Activated naive CD8-positive, alpha-beta T cell (primary cell): ENCODE results near the gene NECTIN2.
"Not testable (repeated sequence)": the region's sequence is repeated elsewhere in the genome, so short reads cannot be mapped to it uniquely, and the experiment has no call there.

Experiments used
- H3K27ac Mint-ChIP-seq: one replicate; pipeline ENCODE4 v1.8.0; 2021; ENCODE audit warnings: mixed read lengths
- H3K27me3 Mint-ChIP-seq: one replicate; pipeline ENCODE4 v1.8.0; 2021; ENCODE audit warnings: mixed read lengths
- H3K36me3 Mint-ChIP-seq: one replicate; pipeline ENCODE4 v1.8.0; 2021; ENCODE audit warnings: mixed read lengths
- H3K4me1 Mint-ChIP-seq: one replicate; pipeline ENCODE4 v1.8.0; 2021; ENCODE audit warnings: low read depth, mixed read lengths
- H3K4me3 Mint-ChIP-seq: one replicate; pipeline ENCODE4 v1.8.0; 2021; ENCODE audit warnings: mild to moderate bottlenecking, mixed read lengths
- H3K9me3 Mint-ChIP-seq: one replicate; pipeline ENCODE4 v1.8.0; 2021; ENCODE audit warnings: low read depth, mixed read lengths

Gene NECTIN2

DNA sequence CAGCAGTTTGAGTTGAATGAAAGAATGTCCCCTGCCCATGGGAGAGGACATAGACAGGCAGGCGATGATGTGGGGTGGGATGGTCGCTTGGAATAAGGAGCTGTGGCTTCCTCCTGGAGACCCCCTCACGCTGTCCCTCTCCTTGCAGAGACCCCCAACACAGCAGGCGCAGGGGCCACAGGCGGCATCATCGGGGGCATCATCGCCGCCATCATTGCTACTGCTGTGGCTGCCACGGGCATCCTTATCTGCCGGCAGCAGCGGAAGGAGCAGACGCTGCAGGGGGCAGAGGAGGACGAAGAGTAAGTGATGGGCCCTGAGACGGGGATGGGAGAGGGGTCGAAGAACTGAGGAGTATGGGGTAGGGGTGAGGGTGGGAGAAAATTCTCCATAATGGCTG lies 36.0 kb downstream of the NECTIN2 start:
- Mint-ChIP-seq H3K4me3 (no peak overlapping the region), H3K9me3 (no peaks in the 10 kb centered on the region), H3K27me3 (no peaks in the 10 kb centered on the region), H3K36me3 (no peaks in the 10 kb centered on the region), H3K4me1 (peaks cover 4% of the 10 kb centered on the region), H3K27ac (no peak overlapping the region)

DNA sequence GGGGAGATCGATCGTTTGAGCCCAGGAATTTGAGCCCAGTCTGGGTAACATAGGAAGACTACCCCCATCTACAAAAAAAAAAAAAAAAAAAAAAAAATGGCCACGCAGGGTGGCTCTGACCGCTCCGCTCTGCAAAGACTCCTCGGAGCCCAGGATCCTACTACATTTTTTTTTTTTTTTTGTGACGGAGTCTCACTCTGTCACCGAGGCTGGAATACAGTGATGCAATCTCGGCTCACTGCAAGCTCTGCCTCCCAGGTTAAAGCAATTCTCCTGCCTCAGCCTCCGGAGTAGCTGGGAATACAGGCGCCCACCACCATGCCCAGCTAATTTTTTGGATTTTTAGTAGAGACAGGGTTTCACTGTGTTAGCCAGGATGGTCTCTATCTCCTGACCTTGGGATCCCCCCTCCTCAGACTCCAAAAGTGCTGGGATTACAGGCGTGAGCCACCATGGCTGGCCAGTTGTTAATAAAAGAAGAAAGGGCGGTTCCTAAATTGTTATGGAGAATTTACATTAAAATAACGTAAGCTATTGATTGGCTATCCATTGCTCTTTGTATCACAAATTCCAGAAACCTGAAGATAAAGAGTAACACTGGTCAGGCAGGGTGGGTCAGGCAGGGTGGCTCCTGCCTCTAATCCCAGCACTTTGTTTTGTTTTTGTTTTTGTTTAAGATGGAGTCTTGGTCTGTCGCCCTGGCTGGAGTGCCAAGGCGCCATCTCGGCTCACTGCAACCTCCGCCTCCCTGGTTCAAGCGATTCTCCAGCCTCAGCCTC lies 36.7 kb downstream of the NECTIN2 start:
- not testable (repeated sequence) for H3K4me1 Mint-ChIP-seq, H3K9me3 Mint-ChIP-seq, H3K4me3 Mint-ChIP-seq, H3K27ac Mint-ChIP-seq, H3K36me3 Mint-ChIP-seq, H3K27me3 Mint-ChIP-seq

DNA sequence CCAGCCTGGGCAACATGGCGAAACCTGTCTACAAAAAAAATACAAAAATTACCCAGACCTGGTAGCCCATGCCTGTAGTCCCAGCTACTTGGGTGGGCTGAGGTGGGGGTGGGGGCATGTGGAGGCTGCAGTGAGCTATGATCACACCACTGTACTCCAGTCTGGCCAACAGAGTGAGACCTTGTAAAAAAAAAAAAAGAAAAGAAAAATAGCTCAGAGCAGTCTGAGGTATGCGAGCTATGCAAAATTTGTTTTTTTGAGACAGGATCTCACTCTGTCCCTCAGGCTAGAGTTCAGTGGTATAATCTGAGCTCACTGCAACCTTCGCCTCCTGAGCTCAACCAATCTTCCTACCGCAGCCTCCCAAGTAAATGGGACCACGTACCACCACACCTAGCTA lies 37.8 kb downstream of the NECTIN2 start:
- H3K27me3 Mint-ChIP-seq, result no peaks in the 10 kb centered on the region
- H3K9me3 Mint-ChIP-seq, result no peaks in the 10 kb centered on the region
- H3K4me3 Mint-ChIP-seq, result no peak overlapping the region
- H3K27ac Mint-ChIP-seq, result no peak overlapping the region
- H3K4me1 Mint-ChIP-seq, result peaks cover under 1% of the 10 kb centered on the region
- no peaks in the 10 kb centered on the region for H3K36me3 Mint-ChIP-seq

DNA sequence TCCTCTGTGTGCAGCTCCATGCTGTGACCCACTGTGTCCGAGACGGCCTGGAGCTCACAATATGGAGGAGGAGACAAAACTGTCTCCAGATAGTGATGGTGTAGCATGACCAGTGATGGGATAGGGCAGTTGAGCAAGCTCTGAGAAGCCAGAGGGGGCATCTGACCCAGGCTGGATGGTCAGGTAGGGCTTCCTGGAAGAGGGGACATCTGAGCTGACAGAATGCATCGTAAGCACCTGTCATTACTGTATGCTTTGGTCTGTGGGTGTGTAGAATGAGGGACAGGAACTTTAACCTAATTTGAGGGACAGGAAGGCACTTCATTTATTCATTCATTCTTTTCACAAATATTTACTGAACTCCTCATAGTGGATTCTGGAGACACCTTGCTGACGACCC lies 38.5 kb downstream of the NECTIN2 start:
- Mint-ChIP-seq H3K27ac (no peak overlapping the region), H3K36me3 (no peaks in the 10 kb centered on the region), H3K4me1 (peaks cover 3% of the 10 kb centered on the region), H3K27me3 (no peaks in the 10 kb centered on the region), H3K9me3 (no peaks in the 10 kb centered on the region), H3K4me3 (no peak overlapping the region)

DNA sequence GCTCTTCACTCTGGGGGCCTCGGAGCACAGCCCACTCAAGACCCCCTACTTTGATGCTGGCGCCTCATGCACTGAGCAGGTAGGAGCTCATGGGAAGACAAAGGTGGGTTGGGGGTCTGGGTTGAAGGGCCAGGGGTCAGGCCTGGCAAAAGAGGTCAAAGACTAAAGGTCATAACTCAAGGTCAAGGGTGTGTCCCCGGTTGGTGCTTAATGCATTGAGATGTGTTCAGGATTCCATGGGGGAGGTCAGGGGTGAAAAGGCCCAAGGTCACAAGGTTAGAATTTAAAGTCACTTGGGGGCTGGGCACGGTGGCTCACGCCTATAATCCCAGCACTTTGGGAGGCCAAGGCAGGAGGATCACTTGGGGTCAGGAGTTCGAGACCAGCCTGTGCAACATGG lies 40.0 kb downstream of the NECTIN2 start:
- Mint-ChIP-seq H3K36me3 (no peaks in the 10 kb centered on the region), H3K27me3 (no peaks in the 10 kb centered on the region), H3K4me1 (peaks cover 9% of the 10 kb centered on the region), H3K4me3 (no peak overlapping the region), H3K27ac (no peak overlapping the region), H3K9me3 (no peaks in the 10 kb centered on the region)

DNA sequence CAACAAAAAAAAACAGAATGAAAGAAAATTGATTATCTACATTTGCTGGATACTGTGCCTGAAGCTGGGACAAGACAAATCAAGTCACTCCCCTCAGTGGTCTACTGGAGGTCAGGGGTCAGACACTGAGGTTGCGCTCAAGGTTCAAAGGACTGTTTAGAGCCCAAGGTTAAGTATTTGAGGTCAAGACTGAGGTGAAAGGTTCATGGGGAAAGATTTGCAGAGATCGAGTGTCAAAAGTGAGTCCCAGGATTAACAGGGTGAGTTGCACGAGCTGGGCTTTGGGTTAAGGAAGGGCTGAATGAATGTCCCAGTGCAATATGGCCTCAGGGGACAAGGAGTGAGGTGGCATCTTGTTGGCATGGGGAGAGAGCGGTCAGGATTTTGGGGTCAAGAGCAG lies 41.6 kb downstream of the NECTIN2 start:
- Mint-ChIP-seq H3K27ac (no peak overlapping the region), H3K36me3 (peaks cover 5% of the 10 kb centered on the region), H3K9me3 (no peaks in the 10 kb centered on the region), H3K4me3 (no peak overlapping the region), H3K27me3 (no peaks in the 10 kb centered on the region), H3K4me1 (peaks cover 18% of the 10 kb centered on the region)

DNA sequence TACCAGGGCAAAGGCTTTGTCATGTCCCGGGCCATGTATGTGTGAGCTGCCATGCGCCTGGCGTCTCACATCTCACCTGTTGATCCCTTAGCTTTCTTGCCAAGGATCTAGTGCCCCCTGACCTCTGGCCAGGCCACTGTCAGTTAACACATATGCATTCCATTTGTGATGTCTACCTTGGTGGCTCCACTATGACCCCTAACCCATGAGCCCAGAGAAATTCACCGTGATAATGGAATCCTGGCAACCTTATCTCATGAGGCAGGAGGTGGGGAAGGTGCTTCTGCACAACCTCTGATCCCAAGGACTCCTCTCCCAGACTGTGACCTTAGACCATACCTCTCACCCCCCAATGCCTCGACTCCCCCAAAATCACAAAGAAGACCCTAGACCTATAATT lies 42.2 kb downstream of the NECTIN2 start:
- H3K4me3 Mint-ChIP-seq, H3K36me3 Mint-ChIP-seq, H3K27me3 Mint-ChIP-seq, H3K9me3 Mint-ChIP-seq, H3K27ac Mint-ChIP-seq: not testable (repeated sequence)
- H3K4me1 Mint-ChIP-seq, result peaks cover 23% of the 10 kb centered on the region

DNA sequence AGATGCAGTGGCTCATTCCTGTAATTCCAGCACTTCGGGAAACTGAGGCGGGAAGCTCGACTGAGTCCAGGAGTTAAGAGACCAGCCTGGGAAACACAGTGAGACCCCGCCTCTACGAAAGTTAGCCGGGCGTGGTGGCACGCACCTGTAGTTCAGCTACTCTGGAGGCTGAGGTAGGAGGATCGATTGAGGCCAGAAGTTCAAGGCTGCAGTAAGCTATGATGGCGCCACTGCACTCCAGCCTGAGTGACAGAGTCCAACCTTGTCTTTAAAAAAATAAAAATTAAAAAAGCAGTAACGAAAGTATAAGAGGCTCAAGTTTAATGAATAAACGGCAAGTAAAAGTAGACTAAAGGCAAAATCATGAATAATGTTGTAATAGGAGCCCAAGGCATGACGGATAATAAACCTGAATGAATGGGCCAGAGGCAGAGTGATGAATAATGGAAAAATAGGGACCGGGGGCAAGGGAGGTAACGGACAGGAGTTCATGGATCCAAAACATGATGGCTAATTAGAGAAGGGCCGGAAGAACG lies 43.8 kb downstream of the NECTIN2 start:
- H3K27ac Mint-ChIP-seq, result peak overlapping the region; percentile 99
- H3K9me3 Mint-ChIP-seq, result no peaks in the 10 kb centered on the region
- no peaks in the 10 kb centered on the region for H3K27me3 Mint-ChIP-seq
- H3K36me3 Mint-ChIP-seq, result peaks cover 5% of the 10 kb centered on the region
- H3K4me1 Mint-ChIP-seq, result peaks cover 30% of the 10 kb centered on the region
- peak overlapping the region; percentile 85 for H3K4me3 Mint-ChIP-seq

DNA sequence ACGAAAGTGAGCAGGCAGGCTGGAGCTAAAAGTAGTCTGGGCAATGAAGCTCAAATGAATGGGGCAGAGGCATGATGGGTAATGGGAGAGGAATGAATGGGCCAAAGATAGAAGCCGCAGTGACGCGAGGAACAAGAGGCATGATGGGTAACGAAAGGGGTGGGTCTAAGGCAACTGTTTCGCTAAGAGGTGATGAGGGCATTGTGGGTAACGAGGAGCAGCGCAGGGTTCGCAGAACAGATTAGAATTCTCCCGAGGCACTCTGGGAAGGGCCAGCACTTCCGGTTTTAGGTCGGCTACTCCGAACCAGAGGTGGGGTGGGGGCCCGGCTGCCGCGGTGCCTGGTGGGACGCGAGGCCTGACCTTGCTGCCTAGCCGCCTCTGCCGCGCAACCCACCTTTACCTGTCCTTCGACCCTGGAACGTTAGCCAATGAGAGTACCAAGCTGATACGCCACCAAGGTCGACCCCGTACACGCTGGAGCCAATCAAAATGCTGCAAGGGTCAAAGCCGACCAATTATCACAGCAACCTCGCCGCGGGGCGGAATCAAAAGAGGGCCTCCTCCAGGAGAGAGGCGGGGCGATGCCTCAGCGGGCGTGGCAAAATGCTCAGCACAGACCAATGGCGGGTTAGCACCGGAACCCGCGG lies 44.4 kb downstream of the NECTIN2 start:
- H3K36me3 Mint-ChIP-seq, result peaks cover 5% of the 10 kb centered on the region
- no peaks in the 10 kb centered on the region for H3K27me3 Mint-ChIP-seq
- peak overlapping the region; percentile 85 for H3K4me3 Mint-ChIP-seq
- no peaks in the 10 kb centered on the region for H3K9me3 Mint-ChIP-seq
- peaks cover 31% of the 10 kb centered on the region for H3K4me1 Mint-ChIP-seq
- peak overlapping the region; percentile 99 for H3K27ac Mint-ChIP-seq

DNA sequence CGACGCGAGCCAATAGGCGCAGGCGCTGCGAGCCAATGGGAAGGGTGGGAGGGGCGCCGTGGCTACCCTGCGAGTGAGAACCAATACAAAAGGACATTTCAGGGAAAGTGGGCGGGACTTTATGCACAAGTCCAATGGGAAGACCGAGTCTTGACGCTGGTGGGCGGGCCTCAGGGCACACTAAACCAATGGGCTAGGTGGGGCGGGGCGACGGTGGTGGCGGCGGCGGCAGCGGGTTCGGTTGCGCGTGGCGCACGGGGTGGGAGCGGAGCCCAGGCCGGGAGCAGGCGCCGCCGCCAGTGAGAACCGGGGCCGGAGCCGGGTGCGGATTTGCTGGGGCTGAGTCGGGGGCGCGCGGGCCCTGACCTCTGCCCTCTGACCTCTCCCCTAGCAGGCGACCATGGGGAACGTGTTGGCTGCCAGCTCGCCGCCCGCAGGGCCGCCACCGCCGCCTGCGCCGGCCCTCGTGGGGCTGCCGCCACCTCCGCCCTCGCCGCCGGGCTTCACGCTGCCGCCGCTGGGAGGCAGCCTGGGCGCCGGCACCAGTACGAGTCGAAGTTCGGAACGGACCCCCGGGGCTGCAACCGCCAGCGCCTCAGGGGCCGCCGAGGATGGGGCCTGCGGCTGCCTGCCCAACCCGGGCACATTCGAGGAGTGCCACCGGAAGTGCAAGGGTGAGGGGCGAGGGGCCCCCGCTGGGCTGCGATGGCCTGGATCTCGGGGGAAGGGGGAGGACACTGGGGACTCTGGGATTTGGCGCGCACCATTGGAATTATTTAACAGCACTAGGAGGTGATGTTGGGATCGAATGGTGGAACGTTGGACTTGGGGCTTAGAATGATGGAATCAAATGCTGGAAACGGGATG lies 45.2 kb downstream of the NECTIN2 start, which contains the start of gene TOMM40:
TSS of gene TOMM40 (plus strand) at position 239 of the 867 bp plus-strand sequence. CDS start at position 401, 162 bp downstream.
- Mint-ChIP-seq H3K9me3 (no peaks in the 10 kb centered on the region), H3K4me3 (peak within 1 kb of the TSS; percentile 96), H3K36me3 (peaks cover 5% of the 10 kb centered on the region), H3K27me3 (no peaks in the 10 kb centered on the region), H3K4me1 (peaks cover 34% of the 10 kb centered on the region), H3K27ac (peak within 1 kb of the TSS; percentile 99)

DNA sequence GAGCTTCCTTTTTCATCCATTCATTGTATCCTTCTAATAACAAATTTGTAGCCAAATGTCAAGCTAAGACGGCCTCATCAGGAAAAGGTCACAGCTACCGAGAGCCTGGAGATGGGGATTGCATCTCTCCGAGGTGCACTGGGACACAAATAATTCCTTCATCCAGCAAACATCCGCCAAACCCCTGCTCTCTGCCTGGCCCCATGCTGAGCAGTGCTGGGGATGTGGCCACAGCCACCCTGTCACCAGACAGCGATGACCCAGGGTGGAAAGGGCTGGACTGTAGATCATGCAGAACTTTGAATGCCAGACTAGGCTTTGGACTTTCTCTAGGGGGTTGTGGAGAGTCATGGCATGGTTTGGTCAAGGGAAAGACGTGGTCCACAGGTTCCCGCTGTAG lies 46.8 kb downstream of the NECTIN2 start:
- Mint-ChIP-seq H3K4me1 (peaks cover 34% of the 10 kb centered on the region), H3K9me3 (no peaks in the 10 kb centered on the region), H3K27me3 (no peaks in the 10 kb centered on the region), H3K36me3 (peaks cover 5% of the 10 kb centered on the region), H3K27ac (peak overlapping the region; percentile 72), H3K4me3 (peak overlapping the region; percentile 96)

DNA sequence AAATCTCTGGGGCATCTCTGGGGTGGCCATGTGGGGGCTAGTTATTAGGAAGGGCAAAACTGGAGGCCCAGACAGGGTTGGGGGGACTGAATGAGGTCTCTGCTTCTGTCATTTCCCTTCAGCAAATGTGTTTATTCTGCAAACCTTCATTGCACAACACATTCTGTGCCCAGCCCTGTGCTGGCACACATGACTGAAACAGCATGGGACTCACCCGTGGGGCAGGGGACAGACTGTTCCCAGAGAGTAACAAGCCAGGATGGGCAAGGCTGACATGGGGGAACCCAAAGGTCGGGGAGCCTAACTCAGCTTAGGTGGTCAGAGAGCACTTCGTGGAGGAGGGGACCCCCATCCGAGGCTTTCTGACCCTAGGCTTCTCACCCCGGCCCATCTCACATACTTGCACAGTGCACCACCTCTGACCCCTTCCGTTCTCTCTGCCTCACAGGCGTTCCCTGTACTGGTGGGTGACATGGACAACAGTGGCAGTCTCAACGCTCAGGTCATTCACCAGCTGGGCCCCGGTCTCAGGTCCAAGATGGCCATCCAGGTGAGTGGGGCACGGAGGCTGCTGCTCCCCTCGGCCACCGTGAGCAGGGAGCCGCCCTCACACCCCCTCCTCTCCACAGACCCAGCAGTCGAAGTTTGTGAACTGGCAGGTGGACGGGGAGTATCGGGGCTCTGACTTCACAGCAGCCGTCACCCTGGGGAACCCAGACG lies 47.4 kb downstream of the NECTIN2 start:
- Mint-ChIP-seq H3K4me3 (peak overlapping the region; percentile 96), H3K27me3 (no peaks in the 10 kb centered on the region), H3K27ac (no peak overlapping the region), H3K9me3 (no peaks in the 10 kb centered on the region), H3K36me3 (peaks cover 5% of the 10 kb centered on the region), H3K4me1 (peaks cover 34% of the 10 kb centered on the region)

DNA sequence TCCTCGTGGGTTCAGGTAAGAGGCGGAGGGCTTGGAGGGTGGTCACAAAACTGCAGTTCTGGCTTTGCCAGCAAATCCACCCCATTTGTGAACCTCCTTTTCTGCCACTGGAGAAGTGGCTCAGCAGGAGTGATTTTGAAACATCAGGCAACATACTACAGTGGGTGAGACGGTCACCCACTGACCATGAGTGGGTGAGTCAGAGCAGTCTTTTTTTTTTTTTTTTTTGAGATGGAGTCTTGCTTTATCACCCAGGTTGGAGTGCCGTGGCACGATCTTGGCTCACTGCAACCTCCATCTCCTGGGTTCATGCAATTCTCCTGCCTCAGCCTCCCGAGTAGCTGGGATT lies 47.9 kb downstream of the NECTIN2 start:
- peaks cover 5% of the 10 kb centered on the region for H3K36me3 Mint-ChIP-seq
- peaks cover 32% of the 10 kb centered on the region for H3K4me1 Mint-ChIP-seq
- no peaks in the 10 kb centered on the region for H3K9me3 Mint-ChIP-seq
- peak overlapping the region; percentile 30 for H3K4me3 Mint-ChIP-seq
- H3K27me3 Mint-ChIP-seq, result no peaks in the 10 kb centered on the region
- H3K27ac Mint-ChIP-seq, result no peak overlapping the region

DNA sequence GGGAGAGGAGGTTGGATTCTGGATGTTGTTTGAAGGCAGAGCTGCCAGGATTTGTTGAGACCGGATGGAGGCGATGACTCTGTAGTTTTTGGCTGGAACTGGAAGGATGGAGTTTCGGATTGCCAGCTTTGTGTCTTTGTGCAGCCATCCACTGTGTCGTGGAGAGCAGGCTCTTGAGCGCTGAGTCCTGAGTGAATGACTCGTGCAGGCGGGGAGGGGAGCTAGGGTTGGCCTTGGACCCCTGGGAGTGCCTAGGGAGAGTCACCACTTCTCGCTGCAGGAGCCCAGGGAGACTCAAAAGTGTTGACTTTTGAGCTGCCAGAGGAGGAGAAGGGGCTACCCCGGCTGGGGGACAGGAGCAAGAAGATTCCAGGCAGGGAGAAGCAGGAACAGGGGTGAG lies 48.8 kb downstream of the NECTIN2 start:
- Mint-ChIP-seq H3K4me1 (peaks cover 31% of the 10 kb centered on the region), H3K27ac (no peak overlapping the region), H3K36me3 (peaks cover 5% of the 10 kb centered on the region), H3K9me3 (no peaks in the 10 kb centered on the region), H3K4me3 (peak overlapping the region; percentile 42), H3K27me3 (no peaks in the 10 kb centered on the region)
